B cell (primary cell): ENCODE results near the gene RCN1. TPM values are rescaled to one million over a fixed set of nuclear protein-coding genes. Genes with fewer than 3 reads are reported as not detected.
"Not testable (repeated sequence)": the region's sequence is repeated elsewhere in the genome, so short reads cannot be mapped to it uniquely, and the experiment has no call there.

Experiments
- ATAC-seq: fragments of 200-7000 bp; cut with Tn5 transposase; one replicate; pipeline ENCODE4 v1.10.0; 2021; ENCODE audit warnings: low read depth, mild to moderate bottlenecking, moderate number of reproducible peaks, moderate library complexity
- CTCF ChIA-PET: fragments of 350-600 bp; sonication (Branson Sonifier 250); formaldehyde crosslinking; loops from one replicate; lab custom pipeline; 2021; ENCODE audit warnings: antibody characterized with exemption, inconsistent platforms; lab: Charles Lee
- POLR2A ChIA-PET: fragments of 350-600 bp; sonication (Branson Sonifier 250); formaldehyde crosslinking; loops from one replicate; lab custom pipeline; 2021; ENCODE audit warnings: antibody characterized with exemption; lab: Charles Lee
- DNase-seq: peaks from one replicate; pipeline ENCODE4 v3.0.0; 2013
- H2AFZ ChIP-seq: 2 replicates; pipeline ENCODE4 v1.6.1; 2012; ENCODE audit warnings: mild to moderate bottlenecking, low read depth, low read length; ENCODE audit not compliant: insufficient read depth, poor library complexity, severe bottlenecking
- H3K27ac ChIP-seq, 2 donors: 1 replicate in 1 of 2; 2 replicates in 1 of 2; pipeline ENCODE4 v1.5.1; 2012 to 2013; ENCODE audit warnings: low read length in 2 of 2, mild to moderate bottlenecking in 2 of 2, moderate library complexity in 1 of 2
- H3K27me3 ChIP-seq, 4 experiments: fragments of 200-600 bp in 1 of 4; sonication (generic) in 1 of 4; replicated peaks in 1 of 4; 1 replicate in 2 of 4; 2 replicates in 2 of 4; pipeline versions ENCODE4 v1.6.1 to v1.7.0; 2013 to 2016; ENCODE audit warnings: low read length in 3 of 4, mild to moderate bottlenecking in 2 of 4, mixed read lengths in 1 of 4, moderate library complexity in 1 of 4; ENCODE audit not compliant: insufficient read depth in 4 of 4, control insufficient read depth in 3 of 4; ENCODE audit errors: control extremely low read depth in 1 of 4
- H3K36me3 ChIP-seq, 2 experiments: replicated peaks in 1 of 2; 1 replicate in 1 of 2; 2 replicates in 1 of 2; pipeline versions ENCODE4 v1.6.1 to v1.7.1; 2013; ENCODE audit warnings: low read length in 1 of 2; ENCODE audit not compliant: insufficient read depth in 2 of 2, control insufficient read depth in 1 of 2; ENCODE audit errors: control extremely low read depth in 1 of 2, extremely low read depth in 1 of 2
- H3K4me1 ChIP-seq, 2 donors: fragments of 200-600 bp in 1 of 2; sonication (generic) in 1 of 2; 1 replicate in 1 of 2; 2 replicates in 1 of 2; pipeline versions ENCODE4 v1.5.1 to v1.6.1; 2013 to 2017; ENCODE audit warnings: low read length in 2 of 2; ENCODE audit not compliant: control insufficient read depth in 2 of 2, insufficient read depth in 2 of 2
- H3K4me2 ChIP-seq: replicated peaks from 2 replicates; pipeline ENCODE3; 2012; ENCODE audit warnings: mild to moderate bottlenecking, low read depth, low read length; ENCODE audit not compliant: poor library complexity, severe bottlenecking
- H3K4me3 ChIP-seq, 5 experiments: fragments of 200-600 bp in 1 of 5; sonication (generic) in 1 of 5; 1 replicate in 3 of 5; 2 replicates in 2 of 5; pipeline versions ENCODE4 v1.5.1 to v1.7.0; 2011 to 2016; ENCODE audit warnings: low read length in 4 of 5, mild to moderate bottlenecking in 4 of 5, low read depth in 2 of 5, control low read depth in 1 of 5, moderate library complexity in 1 of 5; ENCODE audit not compliant: insufficient read depth in 1 of 5; ENCODE audit errors: control extremely low read depth in 1 of 5, extremely low read depth in 1 of 5
- H3K79me2 ChIP-seq: fragments of 200-600 bp; sonication (generic); one replicate; pipeline ENCODE4 v1.6.0; 2016; ENCODE audit warnings: low read length; ENCODE audit not compliant: control insufficient read depth, insufficient read depth
- H3K9ac ChIP-seq: fragments of 200-600 bp; sonication (generic); 2 replicates; pipeline ENCODE4 v1.6.1; 2017; ENCODE audit warnings: mild to moderate bottlenecking, low read length, moderate library complexity
- H3K9me3 ChIP-seq, 3 donors: one replicate each; pipeline versions ENCODE4 v1.6.1 to v1.7.1; 2013; ENCODE audit warnings: low read length in 2 of 3; ENCODE audit not compliant: control insufficient read depth in 2 of 3, insufficient read depth in 1 of 3; ENCODE audit errors: control extremely low read depth in 1 of 3
- H4K20me1 ChIP-seq: 2 replicates; pipeline ENCODE4 v1.6.0; 2012; ENCODE audit warnings: mild to moderate bottlenecking, low read length; ENCODE audit not compliant: insufficient read depth, control insufficient read depth, poor library complexity, severe bottlenecking
- H3K27ac Mint-ChIP-seq: one replicate; pipeline ENCODE4 v1.8.0; 2021; ENCODE audit warnings: mixed read lengths
- H3K27me3 Mint-ChIP-seq: one replicate; pipeline ENCODE4 v1.8.0; 2021; ENCODE audit warnings: mixed read lengths
- H3K4me1 Mint-ChIP-seq: one replicate; pipeline ENCODE4 v1.8.0; 2021; ENCODE audit warnings: mixed read lengths
- H3K4me3 Mint-ChIP-seq: one replicate; pipeline ENCODE4 v1.8.0; 2021; ENCODE audit warnings: mixed read lengths
- H3K9me3 Mint-ChIP-seq: one replicate; pipeline ENCODE4 v1.8.0; 2022; ENCODE audit warnings: mixed read lengths; ENCODE audit not compliant: insufficient read depth
- CTCF ChIP-seq: fragments of 200-600 bp; IDR thresholded peaks from one replicate; pipeline ENCODE4 v1.8.0; 2022; ENCODE audit warnings: antibody characterized with exemption, mild to moderate bottlenecking
- EZH2 ChIP-seq: IDR thresholded peaks from 2 replicates; pipeline ENCODE4 v1.6.1; 2012; ENCODE audit warnings: borderline replicate concordance, low read depth, mild to moderate bottlenecking, moderate library complexity, low read length; ENCODE audit not compliant: insufficient read depth, poor library complexity, severe bottlenecking
- WGBS: methylation state at CpG from one replicate; pipeline ENCODE4 v1.1.5; 2013; ENCODE audit warnings: missing lambda C conversion rate; ENCODE audit not compliant: insufficient coverage; 5-methylcytosine and 5-hydroxymethylcytosine counted together
- intact Hi-C: fragments of 100-400 bp; cut with micrococcal nuclease; formaldehyde crosslinking; loops from one replicate; pipeline ENCODE4 v1.10.0; 2022
- polyA plus RNA-seq: library from polyadenylated mRNA; depleted of rRNA; stranded (reverse); fragments of >200 nt; gene quantifications from 2 replicates; pipeline ENCODE4 v1.2.3, GENCODE V29; 2012
- total RNA-seq, 2 donors: library from RNA; stranded (reverse); fragments of 120-200 nt in 1 of 2; gene quantifications; 1 replicate in 1 of 2; 2 replicates in 1 of 2; pipeline versions ENCODE4 v1.2.3 to v1.2.4, GENCODE V29; 2013 to 2022

The RCN1 gene
- total and polyA plus RNA-seq, 2 donors (not counting 1 experiment from before 2014, with no cell fraction given), result 2.6 to 3.8 TPM

DNA sequence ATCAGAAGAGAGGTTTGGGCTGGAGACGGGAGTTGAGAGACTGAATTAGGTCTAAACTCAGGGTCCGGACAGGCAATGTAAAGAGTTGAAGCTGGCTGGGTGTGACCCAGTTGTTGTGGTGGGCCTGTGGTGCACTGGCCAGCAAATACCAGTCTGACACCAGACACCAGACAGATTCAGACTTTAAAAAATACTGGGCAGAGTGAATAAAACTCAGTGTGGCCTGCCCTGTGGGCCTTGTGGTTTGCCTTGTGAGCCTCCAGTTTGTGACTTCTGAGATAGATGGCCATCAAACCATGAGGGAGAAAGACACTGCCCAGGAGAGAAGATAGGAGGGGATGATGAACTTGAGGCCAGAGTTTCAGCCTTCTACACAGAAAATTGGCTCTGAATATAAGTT, 25.8 kb downstream of the RCN1 start:
- intact Hi-C loops, result no loop called here
- no peak for TF ChIP-seq EZH2
- TF ChIP-seq CTCF, result no peak
- WGBS, result 100% methylated on average over 2 of the region's 2 CpGs
- Histone ChIP-seq H3K4me3 (no peak overlapping the region), H4K20me1 (no peaks in the 10 kb centered on the region), H3K27me3 (no peaks in the 10 kb centered on the region), H3K9ac (no peak overlapping the region), H3K36me3 (no peaks in the 10 kb centered on the region), H3K79me2 (no peaks in the 10 kb centered on the region), H3K9me3 (no peaks in the 10 kb centered on the region), H3K4me1 (no peaks in the 10 kb centered on the region), H3K27ac (no peak overlapping the region), H2AFZ (no peak overlapping the region), H3K4me2 (no peak overlapping the region)
- ChIA-PET POLR2A (no interaction called here), CTCF (no interaction called here)
- DNase-seq (no peak), ATAC-seq (no peak)
- no peaks in the 10 kb centered on the region for H3K9me3 Mint-ChIP-seq
- no peaks in the 10 kb centered on the region for H3K4me1 Mint-ChIP-seq
- H3K27me3 Mint-ChIP-seq, result peaks cover 11% of the 10 kb centered on the region
- no peak overlapping the region for H3K27ac Mint-ChIP-seq
- no peak overlapping the region for H3K4me3 Mint-ChIP-seq

DNA sequence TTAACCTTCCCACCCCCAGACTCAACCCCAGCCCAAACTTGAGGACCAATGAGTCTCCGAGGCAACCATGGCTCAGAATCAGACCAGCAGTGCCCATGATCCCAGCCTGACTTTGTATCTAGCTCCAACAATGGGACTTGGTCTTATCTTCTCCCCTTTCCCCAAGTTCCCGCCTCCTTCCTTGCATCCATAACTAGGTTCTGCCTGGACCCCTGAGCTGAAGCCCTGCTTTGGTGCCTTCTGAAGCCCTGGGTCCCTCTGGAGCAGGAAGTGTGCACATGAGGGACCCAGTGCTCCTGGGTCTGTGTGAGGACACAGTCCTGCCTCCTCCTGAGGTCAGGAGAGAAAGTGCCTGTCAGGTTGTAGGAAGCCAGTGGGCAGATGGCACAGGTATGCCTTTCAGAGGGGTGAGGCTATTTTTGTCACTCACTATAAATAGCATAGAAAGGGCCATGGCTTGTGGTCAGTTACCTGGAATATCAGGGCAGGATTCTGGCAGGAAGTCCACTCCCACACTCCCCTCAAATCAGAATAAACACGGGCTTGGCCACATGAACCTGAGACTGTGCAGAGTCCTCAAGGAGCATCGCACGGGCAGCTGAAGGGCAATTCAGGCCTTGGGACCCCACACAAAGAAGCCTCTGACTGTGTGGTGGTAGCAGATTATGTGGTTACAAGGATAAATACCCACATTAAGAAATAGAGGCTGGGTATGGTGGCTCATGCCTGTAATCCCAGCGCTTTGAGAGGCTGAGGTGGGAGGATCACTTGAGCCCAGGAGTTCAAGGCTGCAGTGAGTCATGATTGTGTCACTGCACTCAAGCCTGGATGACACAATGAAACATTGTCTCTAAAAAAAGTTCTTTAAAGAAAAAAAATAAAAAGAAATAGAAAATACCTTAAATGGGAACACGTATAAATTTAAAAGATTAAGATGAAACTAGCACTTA, 27.4 kb downstream of the RCN1 start:
- TF ChIP-seq CTCF, result no peak
- no peaks in the 10 kb centered on the region for H3K4me1 Mint-ChIP-seq
- no peak overlapping the region for H3K4me3 Mint-ChIP-seq
- Histone ChIP-seq H3K36me3 (no peaks in the 10 kb centered on the region), H3K27me3 (peaks cover 0 to 2% (median 0%) of the 10 kb centered on the region in 4 experiments), H2AFZ (no peak overlapping the region), H3K9ac (no peak overlapping the region), H3K4me3 (no peak overlapping the region), H3K27ac (no peak overlapping the region), H3K4me1 (no peaks in the 10 kb centered on the region), H3K9me3 (no peaks in the 10 kb centered on the region), H3K79me2 (no peaks in the 10 kb centered on the region), H3K4me2 (no peak overlapping the region), H4K20me1 (no peaks in the 10 kb centered on the region)
- intact Hi-C loops, result no loop called here
- WGBS, result 98% methylated on average over 4 of the region's 7 CpGs
- no peaks in the 10 kb centered on the region for H3K9me3 Mint-ChIP-seq
- H3K27ac Mint-ChIP-seq, result no peak overlapping the region
- ATAC-seq, result no peak
- no peak for DNase-seq
- peaks cover 14% of the 10 kb centered on the region for H3K27me3 Mint-ChIP-seq
- ChIA-PET POLR2A (no interaction called here), CTCF (no interaction called here)

GRCh38 chr11:32119139-32119538, 28.3 kb downstream of the RCN1 start:
- H3K27ac ChIP-seq, H3K4me2 ChIP-seq, intact Hi-C loops, H3K27me3 ChIP-seq, H3K9ac ChIP-seq, H3K36me3 ChIP-seq, H3K9me3 Mint-ChIP-seq, H3K27ac Mint-ChIP-seq, CTCF ChIA-PET, H3K9me3 ChIP-seq, DNase-seq, H2AFZ ChIP-seq, ATAC-seq, H3K4me3 Mint-ChIP-seq, H3K4me1 ChIP-seq, POLR2A ChIA-PET, H3K4me3 ChIP-seq, H3K79me2 ChIP-seq, H4K20me1 ChIP-seq, H3K4me1 Mint-ChIP-seq: not testable (repeated sequence)
- peaks cover 17% of the 10 kb centered on the region for H3K27me3 Mint-ChIP-seq
- WGBS, result no CpG with 5 or more reads among the region's 5 CpGs
